Parathyroid adenoma (tissue), 2 donors: ENCODE results near the gene ALPL.

ENCODE experiments used
- H2AFZ ChIP-seq: fragments of 300-600 bp; sonication (generic); one replicate; pipeline ENCODE4 v1.7.0; 2017; ENCODE audit warnings: antibody characterized with exemption, mild to moderate bottlenecking
- H3K27ac ChIP-seq: fragments of 300-600 bp; sonication (generic); one replicate; pipeline ENCODE4 v1.7.0; 2017
- H3K27me3 ChIP-seq: fragments of 300-600 bp; sonication (generic); one replicate; pipeline ENCODE4 v1.7.0; 2017; ENCODE audit warnings: low read length; ENCODE audit not compliant: control insufficient read depth, insufficient read depth
- H3K36me3 ChIP-seq: fragments of 300-600 bp; sonication (generic); one replicate; pipeline ENCODE4 v1.7.0; 2017; ENCODE audit warnings: low read length; ENCODE audit not compliant: control insufficient read depth, insufficient read depth
- H3K4me1 ChIP-seq: fragments of 300-600 bp; sonication (generic); one replicate; pipeline ENCODE4 v1.7.0; 2017; ENCODE audit warnings: control low read depth
- H3K4me2 ChIP-seq: fragments of 300-600 bp; sonication (generic); one replicate; pipeline ENCODE4 v1.7.0; 2017; ENCODE audit warnings: low read length
- H3K4me3 ChIP-seq: fragments of 300-600 bp; sonication (generic); one replicate; pipeline ENCODE4 v1.7.0; 2017; ENCODE audit warnings: low read depth, low read length
- H3K79me2 ChIP-seq: fragments of 300-600 bp; sonication (generic); one replicate; pipeline ENCODE4 v1.7.0; 2017; ENCODE audit warnings: control low read depth
- H3K9ac ChIP-seq: fragments of 300-600 bp; sonication (generic); one replicate; pipeline ENCODE4 v1.7.0; 2017; ENCODE audit warnings: mild to moderate bottlenecking
- H3K9me3 ChIP-seq: fragments of 300-600 bp; sonication (generic); one replicate; pipeline ENCODE4 v1.7.0; 2017; ENCODE audit warnings: low read length; ENCODE audit not compliant: control insufficient read depth
- CTCF ChIP-seq: fragments of 300-600 bp; sonication (generic); IDR thresholded peaks from one replicate; pipeline ENCODE4 v1.7.0; 2017; ENCODE audit warnings: antibody characterized with exemption, mild to moderate bottlenecking
- donor health status: primary hyperparathyroidism.

Gene ALPL

DNA sequence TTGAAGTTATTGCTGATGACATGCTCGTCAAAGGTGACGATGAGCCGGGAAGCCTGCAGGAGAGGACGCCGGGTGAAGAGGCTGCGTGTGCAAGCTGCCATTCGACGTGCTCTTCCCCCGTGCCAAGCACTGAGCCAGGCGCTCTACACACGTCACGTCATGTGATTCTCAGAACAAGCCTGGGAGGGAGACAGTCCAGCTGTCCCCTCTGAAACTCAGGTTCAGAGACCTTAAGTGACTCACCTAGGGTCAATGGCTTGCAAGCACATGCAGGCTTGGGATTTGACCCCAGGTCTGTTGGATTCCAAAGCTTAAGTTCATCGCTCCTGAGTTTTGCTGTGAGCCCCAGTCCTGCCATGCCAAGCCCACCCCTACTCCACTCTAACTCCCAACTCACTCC is 102.8 kb downstream of the ALPL start:
- no peak overlapping the region for H3K27ac ChIP-seq
- no peak overlapping the region for H3K4me3 ChIP-seq
- H3K4me1 ChIP-seq: peaks cover 2% of the 10 kb centered on the region

DNA sequence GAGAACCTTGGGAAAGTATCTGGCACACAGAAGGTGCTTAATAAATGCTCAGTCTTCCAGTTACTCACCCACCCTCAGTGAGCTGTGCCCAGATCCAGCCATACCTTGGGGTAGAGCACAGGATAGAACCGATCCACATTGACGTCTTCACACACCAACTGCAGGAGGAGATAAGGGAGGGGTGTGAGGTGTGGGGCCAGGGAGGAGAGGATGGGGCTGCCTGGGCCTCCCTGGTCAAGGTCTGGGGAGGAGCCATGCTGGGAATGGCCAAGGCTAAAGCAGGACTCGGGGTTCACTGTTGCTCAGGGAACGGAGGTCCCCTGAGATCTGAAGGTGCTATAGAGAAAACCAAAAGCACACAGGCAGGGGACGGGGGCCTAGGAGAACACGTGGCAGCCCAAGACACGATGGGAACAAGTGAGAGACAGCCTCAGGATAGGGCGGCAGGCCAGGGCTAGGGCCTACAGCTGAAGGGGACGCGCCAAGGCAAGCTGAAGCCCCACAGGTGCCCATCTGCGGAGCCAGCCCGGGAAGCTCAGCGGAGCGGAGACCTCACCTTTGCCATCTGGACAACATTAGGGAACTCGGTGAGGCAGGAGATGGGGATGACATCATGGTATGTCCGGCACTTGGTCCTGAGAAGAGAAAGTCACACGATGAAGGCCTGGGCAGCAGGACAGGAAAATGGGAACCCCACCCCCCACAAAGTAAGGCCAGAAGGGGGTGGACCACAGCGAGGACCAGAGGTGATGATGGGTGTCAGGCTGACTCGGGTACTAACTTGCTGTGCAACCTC is 104.0 kb downstream of the ALPL start:
- H3K9ac ChIP-seq: no peak overlapping the region
- H3K79me2 ChIP-seq: no peaks in the 10 kb centered on the region
- TF ChIP-seq CTCF: no peak
- H3K27me3 ChIP-seq: no peaks in the 10 kb centered on the region
- H2AFZ ChIP-seq: no peak overlapping the region
- H3K4me3 ChIP-seq: no peak overlapping the region
- H3K4me2 ChIP-seq: no peak overlapping the region
- peaks cover 2% of the 10 kb centered on the region for H3K4me1 ChIP-seq
- no peak overlapping the region for H3K27ac ChIP-seq
- no peaks in the 10 kb centered on the region for H3K9me3 ChIP-seq
- H3K36me3 ChIP-seq: no peaks in the 10 kb centered on the region

More for the DNA sequence above, 102.8 kb downstream of the ALPL start:
- no peaks in the 10 kb centered on the region for H3K79me2 ChIP-seq
- TF ChIP-seq CTCF: no peak
- no peak overlapping the region for H3K9ac ChIP-seq
- H3K4me2 ChIP-seq: no peak overlapping the region
- H2AFZ ChIP-seq: no peak overlapping the region
- no peaks in the 10 kb centered on the region for H3K36me3 ChIP-seq
- H3K27me3 ChIP-seq: no peaks in the 10 kb centered on the region
- H3K9me3 ChIP-seq: no peaks in the 10 kb centered on the region

DNA sequence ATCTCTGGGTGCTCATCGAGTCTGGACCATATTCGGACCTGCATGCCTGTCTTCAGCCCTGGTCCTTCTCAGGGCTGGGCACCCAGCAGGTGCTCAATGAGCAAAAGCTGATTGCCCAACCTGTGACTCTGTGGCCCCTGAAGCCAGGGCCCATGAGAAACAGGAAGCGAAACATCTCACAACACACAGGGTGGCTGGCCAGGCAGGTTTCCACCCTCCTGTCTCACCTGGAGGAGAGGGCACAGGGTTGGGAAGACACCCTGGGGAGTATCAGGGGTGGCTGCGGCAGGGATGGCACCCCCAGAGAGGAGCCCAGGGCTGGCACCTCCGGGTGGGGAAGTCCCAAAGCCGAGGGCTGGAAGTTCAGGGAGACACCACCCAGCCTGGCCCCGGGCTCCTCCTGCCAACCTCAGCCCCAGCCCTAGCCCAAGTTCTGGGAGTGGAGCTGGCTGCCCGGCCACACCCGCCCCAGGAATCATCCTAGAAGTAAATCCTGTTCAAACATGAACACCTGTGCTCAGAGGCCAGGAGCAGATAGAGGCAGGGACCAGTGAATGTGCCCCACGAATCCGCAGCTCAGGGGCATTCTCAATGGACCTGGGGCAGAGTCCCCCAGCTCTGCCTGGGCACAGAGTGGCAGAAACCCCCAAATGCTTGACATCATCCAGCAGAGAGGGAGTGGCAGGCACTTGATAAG is 105.3 kb downstream of the ALPL start:
- TF ChIP-seq CTCF: no peak
- no peaks in the 10 kb centered on the region for H3K27me3 ChIP-seq
- H3K27ac ChIP-seq: no peak overlapping the region
- no peaks in the 10 kb centered on the region for H3K4me1 ChIP-seq
- H3K9ac ChIP-seq: no peak overlapping the region
- no peak overlapping the region for H2AFZ ChIP-seq
- no peaks in the 10 kb centered on the region for H3K36me3 ChIP-seq
- H3K4me3 ChIP-seq: no peak overlapping the region
- no peak overlapping the region for H3K4me2 ChIP-seq
- H3K79me2 ChIP-seq: no peaks in the 10 kb centered on the region
- H3K9me3 ChIP-seq: no peaks in the 10 kb centered on the region

- H3K9ac ChIP-seq: no peak overlapping the region
- H3K4me2 ChIP-seq: no peak overlapping the region
- H3K27ac ChIP-seq: no peak overlapping the region
- no peaks in the 10 kb centered on the region for H3K27me3 ChIP-seq
- no peak overlapping the region for H3K4me3 ChIP-seq
- no peaks in the 10 kb centered on the region for H3K9me3 ChIP-seq
- no peak for TF ChIP-seq CTCF
- H3K79me2 ChIP-seq: no peaks in the 10 kb centered on the region
- no peaks in the 10 kb centered on the region for H3K4me1 ChIP-seq
- no peak overlapping the region for H2AFZ ChIP-seq
- no peaks in the 10 kb centered on the region for H3K36me3 ChIP-seq
Observed at GRCh38 chr1:21616372-21616771, 107.1 kb downstream of the ALPL start.
